Stomach (tissue), 4 donors: Measurements from ENCODE around the gene SPG7.

ENCODE experiments used
- CTCF ChIP-seq, 7 experiments: fragments of 450-650 bp in 4 of 7; fragments of 200-600 bp in 3 of 7; sonication (generic) in 3 of 7; IDR thresholded peaks; one replicate each; pipeline ENCODE4 v1.5.1; 2016 to 2019; ENCODE audit warnings: antibody characterized with exemption in 7 of 7, control low read depth in 2 of 7, mild to moderate bottlenecking in 1 of 7
- EP300 ChIP-seq: sonication (generic); formaldehyde crosslinking; IDR thresholded peaks from one replicate; pipeline ENCODE4 v1.6.1; 2017; ENCODE audit warnings: antibody characterized with exemption
- POLR2A ChIP-seq, 4 donors: fragments of 450-650 bp; IDR thresholded peaks; one replicate each; pipeline ENCODE4 v1.6.1; 2016; ENCODE audit warnings: antibody characterized with exemption in 4 of 4, control low read depth in 2 of 4, mild to moderate bottlenecking in 1 of 4, moderate library complexity in 1 of 4
- POLR2AphosphoS5 ChIP-seq, 3 donors: sonication (generic); formaldehyde crosslinking; IDR thresholded peaks; one replicate each; pipeline ENCODE4 v1.6.1; 2016; ENCODE audit warnings: antibody characterized with exemption in 3 of 3

GRCh38 chr16:89586218-89586617 lies 78.0 kb downstream of the SPG7 start:
- TF ChIP-seq CTCF (IDR thresholded peaks at IDR 0.05), result no peak
- TF ChIP-seq POLR2AphosphoS5 (IDR thresholded peaks at IDR 0.05), result no peak
- TF ChIP-seq POLR2A (IDR thresholded peaks at IDR 0.05), result no peak
- TF ChIP-seq EP300, result no peak
